GM19324 (cell line): ENCODE data around the gene TMEM50B.
"Not testable (repeated sequence)": the region's sequence is repeated elsewhere in the genome, so short reads cannot be mapped to it uniquely, and the experiment has no call there.

Experiments used
- ATAC-seq: cut with Tn5 transposase; IDR thresholded peaks from one replicate; pipeline ENCODE4 v1.9.1; 2021; ENCODE audit warnings: mild to moderate bottlenecking, moderate library complexity; ENCODE audit not compliant: unreplicated experiment, low FRiP score

TMEM50B gene

DNA sequence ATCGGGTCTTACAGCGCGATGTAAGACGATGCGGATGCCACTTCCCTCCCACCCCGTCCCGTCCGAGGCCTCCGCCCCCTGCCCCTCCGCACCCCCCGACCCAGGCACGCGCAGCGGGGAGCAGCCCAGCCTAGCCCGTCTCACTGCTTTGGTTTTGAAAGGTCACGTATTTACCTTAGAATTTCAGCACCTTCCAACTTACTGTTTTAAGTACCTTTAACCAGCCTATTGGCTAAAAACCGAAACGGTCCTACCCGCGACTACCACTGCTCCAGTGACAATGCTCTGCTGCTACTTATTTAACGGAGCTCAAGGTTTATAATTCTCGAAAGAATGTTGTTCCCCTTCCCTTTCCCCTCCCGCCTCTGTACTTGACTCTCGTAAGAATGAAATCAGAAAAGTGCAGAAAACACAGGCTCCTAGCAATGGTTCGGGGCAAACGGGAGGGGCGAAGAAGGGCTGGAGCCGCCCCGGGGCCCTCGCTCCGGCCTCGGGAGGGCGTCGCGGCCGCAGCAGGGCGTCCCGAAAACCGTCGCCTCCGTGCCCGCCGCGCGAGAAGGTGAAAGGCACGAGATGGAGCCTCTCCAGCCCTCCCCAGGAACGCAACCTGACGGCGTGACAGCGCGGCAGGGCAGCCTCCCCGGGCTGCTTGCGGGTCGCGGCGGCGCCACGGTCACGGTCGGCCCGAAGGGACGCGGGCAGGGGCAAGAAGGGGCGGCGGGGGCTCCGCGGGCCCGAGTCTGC lies 667 bp downstream of the TMEM50B start:
- ATAC-seq = peak; percentile 20

GRCh38 chr21:33478182-33478581 lies 1.6 kb downstream of the TMEM50B start:
- no peak for ATAC-seq

- ATAC-seq = no peak
These were observed 2.7 kb downstream of the TMEM50B start for GRCh38 chr21:33477066-33477465.

DNA sequence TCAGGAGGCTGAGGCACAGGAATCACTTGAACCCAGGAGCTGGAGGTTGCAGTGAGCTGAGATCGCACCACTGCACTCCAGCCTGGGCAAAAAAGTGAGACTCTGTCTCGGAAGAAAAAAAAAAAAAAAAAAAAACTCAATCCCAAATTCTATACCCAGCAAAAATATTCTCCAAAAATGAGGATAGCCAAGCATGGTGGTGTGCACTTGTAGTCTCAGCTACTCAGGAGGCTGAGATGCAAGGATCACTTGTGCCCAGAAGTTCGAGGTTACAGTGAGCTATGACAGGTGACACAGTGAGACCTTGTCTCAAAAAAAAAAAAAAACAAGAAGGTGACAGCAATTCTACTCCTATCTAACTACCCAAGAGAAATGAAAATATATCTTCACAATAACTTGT lies 6.4 kb downstream of the TMEM50B start:
- no peak for ATAC-seq

GRCh38 chr21:33470701-33471100 lies 9.1 kb downstream of the TMEM50B start:
- ATAC-seq = no peak

DNA sequence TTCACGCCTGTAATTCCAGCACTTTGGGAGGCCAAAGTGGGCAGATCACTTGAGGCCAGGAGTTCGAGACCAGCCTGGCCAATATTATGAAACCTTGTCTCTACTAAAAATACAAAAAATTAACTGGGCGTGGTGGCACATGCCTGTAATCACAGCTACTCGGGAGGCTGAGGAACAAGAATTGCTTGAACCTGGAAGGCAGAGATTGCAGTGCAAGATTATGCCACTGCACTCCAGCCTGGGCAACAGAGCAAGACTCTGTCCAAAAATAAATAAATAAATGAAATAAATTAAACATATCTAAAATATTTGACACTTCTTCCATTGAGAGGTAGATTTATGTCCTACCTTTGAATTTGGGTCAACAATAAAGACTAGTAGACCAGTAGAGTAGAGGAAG lies 10.6 kb downstream of the TMEM50B start:
- not testable (repeated sequence) for ATAC-seq

DNA sequence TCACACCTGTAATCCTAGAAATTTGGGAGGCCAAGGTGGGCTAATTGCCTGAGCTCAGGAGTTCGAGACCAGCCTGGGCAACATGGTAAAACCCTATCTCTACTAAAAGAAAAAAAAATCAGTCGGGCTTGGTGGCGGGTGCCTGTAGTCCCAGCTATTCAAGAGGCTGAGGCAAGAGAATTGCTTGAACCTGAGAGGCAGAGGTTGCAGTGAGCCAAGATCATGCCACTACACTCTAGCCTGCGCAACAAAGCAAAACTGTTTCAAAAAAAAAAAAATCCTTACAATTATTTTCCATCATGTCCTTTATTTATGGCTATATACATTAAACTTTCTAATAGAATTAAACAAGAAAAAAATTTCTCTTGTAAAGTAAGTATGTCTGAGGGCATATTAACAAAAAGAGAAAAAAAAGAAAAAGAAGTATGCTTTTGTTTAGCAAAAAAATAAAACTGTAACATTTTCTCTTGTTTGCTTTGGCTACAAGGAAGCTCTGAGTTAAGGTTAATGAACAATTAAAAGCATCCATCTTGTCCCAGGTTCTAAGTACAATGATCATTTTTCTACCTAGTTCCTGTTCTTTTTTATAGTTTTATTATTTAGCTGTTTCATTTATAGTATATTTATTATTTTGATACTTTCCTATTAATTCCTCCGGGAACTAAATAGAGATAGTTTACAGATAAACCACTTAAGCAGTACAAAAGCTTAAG lies 18.1 kb downstream of the TMEM50B start:
- no peak for ATAC-seq

DNA sequence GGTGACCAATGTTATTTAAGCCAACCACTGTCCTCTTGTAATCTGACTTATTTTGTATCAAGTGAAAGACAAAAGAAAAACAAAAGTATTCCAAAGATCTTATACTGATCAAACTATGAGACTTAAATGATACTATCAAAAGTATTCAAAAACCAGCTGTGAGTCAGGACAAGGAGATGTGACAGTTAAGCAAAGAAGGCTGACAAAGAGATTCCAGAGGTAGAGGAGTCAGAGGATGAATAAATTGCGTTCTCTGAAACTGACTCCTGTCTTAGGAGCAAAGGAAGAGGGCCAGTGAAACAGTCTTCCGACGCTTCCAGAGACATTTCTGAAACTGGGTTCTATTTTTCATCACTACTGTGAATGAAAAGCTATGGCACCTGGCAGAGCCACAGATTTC lies 20.9 kb downstream of the TMEM50B start:
- ATAC-seq = no peak

DNA sequence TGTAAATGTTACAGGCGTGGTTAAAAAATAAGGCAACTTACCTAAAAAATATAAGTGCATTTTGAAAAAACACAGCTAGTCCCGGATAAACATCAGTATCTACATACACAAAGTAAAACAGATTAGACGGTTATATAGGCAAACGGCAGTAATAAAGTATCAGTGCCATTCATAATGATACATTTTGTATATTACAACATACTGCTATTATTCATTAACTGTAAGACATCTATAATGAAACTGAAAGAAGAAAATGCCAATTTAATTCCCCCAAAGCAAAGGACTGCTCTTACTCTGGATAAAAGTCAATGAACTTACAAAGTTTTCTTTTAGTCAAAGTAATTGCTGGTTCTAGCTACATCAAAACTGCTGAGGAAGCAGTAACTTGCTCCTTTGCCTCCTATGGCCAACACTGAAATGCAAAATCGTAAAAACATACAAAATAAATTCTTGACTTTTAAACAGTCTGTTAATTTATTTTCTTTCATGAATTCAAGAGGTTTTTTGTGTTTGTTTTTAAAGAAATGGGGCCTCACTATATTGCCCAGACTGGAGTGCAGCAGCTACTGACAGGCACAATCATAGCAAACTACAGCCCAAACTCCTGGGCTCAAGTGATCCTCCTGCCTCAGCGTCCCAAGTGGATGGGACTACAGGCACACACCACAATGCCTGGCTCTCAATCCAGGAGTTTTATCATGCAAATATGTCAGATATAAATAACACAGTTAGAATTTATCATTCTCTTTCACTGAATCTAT lies 23.9 kb downstream of the TMEM50B start:
- ATAC-seq = no peak

GRCh38 chr21:33452362-33452761 lies 27.4 kb downstream of the TMEM50B start:
- no peak for ATAC-seq

DNA sequence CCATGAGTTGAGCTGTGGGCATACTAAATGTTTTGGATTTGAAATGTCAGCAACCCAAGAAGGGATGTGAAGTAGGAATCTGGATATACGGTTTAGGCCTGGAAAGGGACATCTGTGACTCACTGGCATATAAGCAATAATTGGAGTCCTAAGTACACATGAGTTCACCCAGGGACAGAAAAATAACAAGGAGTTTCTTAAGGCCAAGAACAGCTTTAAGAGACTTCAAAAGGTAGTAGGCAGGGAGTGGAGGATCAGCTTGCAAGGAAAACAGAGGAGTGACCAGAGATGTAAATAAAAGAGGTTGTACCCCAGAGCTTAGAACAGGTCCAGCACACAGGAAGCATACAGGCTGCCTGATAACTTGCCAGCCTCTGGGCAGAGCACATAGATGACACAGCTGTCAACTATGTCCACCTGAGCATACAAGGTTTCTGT lies 28.1 kb downstream of the TMEM50B start:
- no peak for ATAC-seq

GRCh38 chr21:33449616-33450015 lies 30.2 kb downstream of the TMEM50B start:
- ATAC-seq = no peak

DNA sequence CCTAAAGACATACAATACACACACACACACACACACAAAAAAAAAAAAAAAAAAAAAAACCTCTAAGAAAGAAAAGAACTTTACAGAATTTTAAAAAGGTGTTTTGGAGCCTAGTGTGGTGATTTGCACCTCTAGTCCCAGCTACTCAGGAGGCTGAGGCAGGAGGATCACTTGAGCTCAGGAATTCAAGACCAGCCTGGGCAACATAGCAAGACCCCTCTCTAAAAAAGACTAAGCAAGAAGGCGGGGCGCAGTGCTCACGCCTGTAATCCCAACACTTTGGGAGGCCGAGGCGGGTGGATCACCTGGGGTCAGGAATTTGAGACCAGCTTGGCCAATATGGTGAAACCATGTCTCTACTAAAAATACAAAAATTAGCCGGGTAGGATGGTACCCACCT lies 33.2 kb downstream of the TMEM50B start:
- ATAC-seq = not testable (repeated sequence)

DNA sequence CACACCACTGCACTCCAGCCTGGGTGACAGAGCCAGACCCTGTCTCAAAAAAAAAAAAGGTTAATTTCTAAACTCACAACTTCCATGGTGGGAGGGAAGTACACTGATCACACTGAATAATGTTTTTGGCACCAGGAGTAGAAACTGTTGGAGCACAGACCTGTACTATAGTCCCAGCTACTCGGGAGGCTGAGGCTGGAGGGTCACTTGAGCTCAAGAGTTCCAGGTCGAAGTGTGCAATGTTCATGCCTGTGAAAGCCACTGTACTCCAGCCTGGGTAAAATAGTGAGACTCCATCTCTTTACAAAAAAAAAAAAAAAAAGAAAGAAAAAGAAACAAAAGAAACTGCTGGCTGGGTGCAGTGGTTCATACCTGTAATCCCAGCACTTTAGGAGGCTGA lies 35.3 kb downstream of the TMEM50B start:
- no peak for ATAC-seq

DNA sequence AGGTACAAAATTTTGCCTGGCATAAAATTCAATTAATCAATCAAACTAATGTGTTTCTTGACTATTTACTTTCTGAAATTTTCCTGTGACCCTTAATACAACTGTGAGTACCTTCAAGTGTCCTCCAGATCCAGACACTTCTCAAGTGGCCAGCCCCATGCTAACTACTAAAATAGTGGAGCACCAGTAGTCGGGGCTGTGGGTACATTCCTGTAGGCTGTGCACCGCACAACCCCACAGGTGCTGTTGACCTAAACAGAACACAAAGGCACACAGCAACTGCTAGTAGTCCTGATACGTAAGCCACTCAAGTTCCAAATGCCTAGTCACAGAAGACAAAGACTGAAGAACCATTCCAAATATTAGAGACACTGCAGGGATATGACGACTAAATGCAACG lies 36.6 kb downstream of the TMEM50B start:
- no peak for ATAC-seq

DNA sequence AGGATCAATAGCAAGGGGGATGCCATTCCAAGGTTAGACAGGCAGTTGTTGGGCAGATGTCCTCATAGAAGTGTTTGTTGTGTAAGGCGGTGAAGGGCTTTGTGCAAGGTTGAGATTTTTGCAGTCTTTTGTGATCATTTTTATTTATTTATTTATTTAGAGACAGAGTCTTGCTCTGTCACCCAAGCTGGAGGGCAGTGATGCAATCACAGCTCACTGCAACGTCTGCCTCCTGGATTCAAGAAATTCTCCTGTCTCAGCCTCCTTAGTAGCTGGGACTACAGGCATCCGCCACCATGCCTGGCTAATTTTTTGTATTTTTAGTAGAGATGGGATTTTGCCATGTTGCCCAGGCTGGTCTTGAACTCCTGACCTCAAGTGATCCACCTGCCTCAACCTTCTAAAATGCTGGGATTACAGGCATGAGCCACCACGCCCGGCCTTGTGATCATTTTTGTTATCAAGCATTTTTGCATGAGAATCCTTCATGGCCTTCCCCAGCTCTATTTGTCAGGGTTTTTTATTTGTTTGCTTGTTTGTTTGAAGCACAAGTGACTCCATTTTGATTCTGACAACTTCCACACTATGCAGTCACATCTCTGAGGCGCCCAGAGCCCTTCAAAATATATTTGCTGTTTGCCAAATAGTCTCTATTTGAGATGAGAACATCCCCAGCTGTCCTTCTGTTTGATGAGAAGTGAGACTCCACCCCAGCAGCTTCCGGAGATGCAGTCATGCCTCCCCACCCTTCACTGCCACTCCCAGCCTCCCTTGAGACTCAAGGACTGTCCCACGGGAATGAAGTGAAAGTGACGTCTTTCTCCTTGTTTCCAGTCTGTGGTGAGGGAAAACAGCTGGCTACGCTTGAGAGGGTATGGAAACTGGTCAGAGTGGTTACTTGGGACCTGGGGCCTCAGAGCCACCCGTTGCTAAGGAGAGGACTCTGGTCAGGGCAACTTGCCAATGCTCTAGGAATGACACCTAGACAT lies 38.0 kb downstream of the TMEM50B start:
- ATAC-seq = no peak

- no peak for ATAC-seq
These were observed 42.6 kb downstream of the TMEM50B start for GRCh38 chr21:33437140-33437539.

- ATAC-seq = peak; percentile 76
These were observed 44.9 kb downstream of the TMEM50B start for GRCh38 chr21:33434770-33435360.

DNA sequence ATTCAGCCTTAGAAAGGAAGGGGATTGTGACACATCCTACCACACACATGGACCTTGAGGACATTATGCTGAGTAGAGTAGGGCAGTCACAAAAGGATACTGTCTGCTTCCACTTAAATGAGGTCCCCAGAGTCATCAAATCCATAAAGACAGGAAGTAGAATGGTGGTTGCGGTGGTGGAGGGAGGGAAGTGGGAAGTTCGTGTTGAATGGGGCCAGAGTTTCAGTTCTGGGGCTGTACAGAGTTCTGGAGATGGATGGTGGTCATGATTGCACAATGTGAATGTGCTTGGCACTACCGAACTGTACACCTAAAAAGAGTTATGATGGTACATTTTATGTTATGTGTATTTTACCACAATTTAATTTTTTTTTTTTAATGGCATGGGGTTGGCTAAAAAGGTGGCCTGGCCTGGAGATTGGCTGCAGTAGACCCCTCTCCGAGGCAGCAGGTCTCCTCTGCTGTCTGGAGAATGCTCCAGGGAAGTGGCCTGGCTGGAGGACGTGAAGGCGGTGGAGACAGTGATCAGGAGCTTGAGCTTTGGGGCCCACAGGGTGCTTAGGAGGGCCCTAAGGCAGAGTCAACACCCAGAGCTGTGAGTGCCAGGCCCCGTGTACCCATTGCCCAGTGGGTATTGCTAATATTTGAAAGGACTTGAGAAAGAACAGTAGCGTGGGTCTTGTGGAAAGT lies 46.2 kb downstream of the TMEM50B start:
- no peak for ATAC-seq
